Measurements from ENCODE around the gene JAKMIP3.

- TF ChIP-seq SP1 (IDR thresholded peaks at IDR 0.05) (no peak), ARNT (IDR thresholded peaks at IDR 0.05) (no peak), NFRKB (IDR thresholded peaks at IDR 0.05) (no peak), TARDBP (IDR thresholded peaks at IDR 0.05) (no peak), SUZ12 (IDR thresholded peaks at IDR 0.05) (no peak), ZNF384 (IDR thresholded peaks at IDR 0.05) (no peak), PKNOX1 (IDR thresholded peaks at IDR 0.05) (no peak), BHLHE40 (IDR thresholded peaks at IDR 0.05; ENCODE audit: borderline replicate concordance) (no peak), CTBP1 (IDR thresholded peaks at IDR 0.05; ENCODE audit: borderline replicate concordance) (no peak), ELF4 (IDR thresholded peaks at IDR 0.05) (no peak), HDGF (IDR thresholded peaks at IDR 0.05; ENCODE audit: borderline replicate concordance) (no peak)
These were observed 4.7 kb upstream of the JAKMIP3 start for GRCh38 chr10:132061030-132061429.

All from HEK293T (cell line).